GM23338 (cell line): Measurements from ENCODE around the gene ZNF23. TPM values are rescaled to one million over a fixed set of nuclear protein-coding genes. Genes with fewer than 3 reads are reported as not detected.

Experiments
- ATAC-seq: fragments of 200-7000 bp; cut with Tn5 transposase; 3 replicates; pipeline ENCODE4 v1.9.1; 2020
- DNase-seq: peaks from one replicate; pipeline ENCODE4 v3.0.0-alpha.2; 2015; ENCODE audit warnings: low spot score
- H2AFZ ChIP-seq: fragments of 200-600 bp; sonication (generic); 2 replicates; pipeline ENCODE4 v1.8.0; 2016; ENCODE audit warnings: antibody characterized with exemption, mild to moderate bottlenecking, moderate library complexity
- H3F3A ChIP-seq: fragments of 200-600 bp; sonication (generic); replicated peaks from 2 replicates; pipeline ENCODE4 v1.8.0; 2017; ENCODE audit warnings: antibody characterized with exemption, mixed run types, low read depth
- H3K27ac ChIP-seq: fragments of 200-600 bp; sonication (generic); 2 replicates; pipeline ENCODE4 v1.6.1; 2016; ENCODE audit warnings: low read depth
- H3K27me3 ChIP-seq: fragments of 200-600 bp; sonication (generic); 2 replicates; pipeline ENCODE4 v1.8.0; 2016; ENCODE audit warnings: mild to moderate bottlenecking, mixed run types, moderate library complexity; ENCODE audit not compliant: insufficient read depth
- H3K36me3 ChIP-seq: fragments of 200-600 bp; sonication (generic); 2 replicates; pipeline ENCODE4 v1.8.0; 2016; ENCODE audit warnings: mild to moderate bottlenecking; ENCODE audit not compliant: insufficient read depth
- H3K4me1 ChIP-seq: fragments of 200-600 bp; sonication (generic); 2 replicates; pipeline ENCODE4 v1.8.0; 2016; ENCODE audit warnings: mild to moderate bottlenecking, moderate library complexity; ENCODE audit not compliant: insufficient read depth
- H3K4me2 ChIP-seq: fragments of 200-600 bp; sonication (generic); 2 replicates; pipeline ENCODE4 v1.7.1; 2017; ENCODE audit warnings: mixed run types
- H3K4me3 ChIP-seq: fragments of 200-600 bp; sonication (generic); 2 replicates; pipeline ENCODE4 v1.6.1; 2016; ENCODE audit warnings: mixed run types
- H3K79me2 ChIP-seq: fragments of 200-600 bp; sonication (generic); replicated peaks from 2 replicates; pipeline ENCODE4 v1.8.0; 2017; ENCODE audit warnings: mild to moderate bottlenecking; ENCODE audit not compliant: insufficient read depth
- H3K9me2 ChIP-seq: fragments of 200-600 bp; sonication (generic); 2 replicates; pipeline ENCODE4 v1.8.0; 2017; ENCODE audit not compliant: insufficient read depth
- H4K20me1 ChIP-seq: fragments of 200-600 bp; sonication (generic); replicated peaks from 2 replicates; pipeline ENCODE4 v1.8.0; 2017; ENCODE audit warnings: mild to moderate bottlenecking; ENCODE audit not compliant: insufficient read depth
- H3K27ac Mint-ChIP-seq: 2 replicates; pipeline ENCODE4 v1.8.0; 2020; ENCODE audit warnings: inconsistent platforms, mild to moderate bottlenecking, moderate library complexity, mixed read lengths
- H3K27me3 Mint-ChIP-seq: 3 replicates; pipeline ENCODE4 v1.8.0; 2022; ENCODE audit warnings: low read depth, mild to moderate bottlenecking, moderate library complexity, mixed read lengths, inconsistent platforms; ENCODE audit not compliant: insufficient read depth, poor library complexity
- H3K36me3 Mint-ChIP-seq: 3 replicates; pipeline ENCODE4 v1.8.0; 2021; ENCODE audit warnings: low read depth, mild to moderate bottlenecking, inconsistent platforms, moderate library complexity, mixed read lengths
- H3K4me1 Mint-ChIP-seq: 3 replicates; pipeline ENCODE4 v1.8.0; 2020; ENCODE audit warnings: mild to moderate bottlenecking, inconsistent platforms, mixed read lengths
- H3K4me3 Mint-ChIP-seq: 3 replicates; pipeline ENCODE4 v1.8.0; 2021; ENCODE audit warnings: moderate library complexity, mild to moderate bottlenecking, inconsistent platforms, mixed read lengths
- H3K9me3 Mint-ChIP-seq: 3 replicates; pipeline ENCODE4 v1.8.0; 2020; ENCODE audit warnings: moderate library complexity, mild to moderate bottlenecking, inconsistent platforms, mixed read lengths
- CREB1 ChIP-seq: fragments of 250-450 bp; sonication (Bioruptor Pico); IDR thresholded peaks from 2 replicates; pipeline ENCODE4 v1.5.0; 2020; ENCODE audit warnings: low read depth, mild to moderate bottlenecking, moderate library complexity
- CTCF ChIP-seq, 2 experiments: fragments of 200-600 bp in 1 of 2; sonication (generic) in 1 of 2; conservative IDR thresholded peaks; 2 replicates each; pipeline versions ENCODE4 v1.5.1 to v1.6.1; 2016 to 2017; ENCODE audit warnings: antibody characterized with exemption in 2 of 2, low read depth in 2 of 2, mild to moderate bottlenecking in 2 of 2, moderate library complexity in 1 of 2
- ETS1 ChIP-seq: IDR thresholded peaks from 2 replicates; pipeline ENCODE4 v1.6.1; 2016; ENCODE audit warnings: antibody characterized with exemption
- EZH2 ChIP-seq: fragments of 200-600 bp; sonication (generic); IDR thresholded peaks from one replicate; pipeline ENCODE4 v1.8.0; 2017; ENCODE audit warnings: antibody characterized with exemption, mild to moderate bottlenecking, low read depth; ENCODE audit not compliant: unreplicated experiment
- EZH2phosphoT487 ChIP-seq: fragments of 200-600 bp; sonication (generic); IDR thresholded peaks from one replicate; pipeline ENCODE4 v1.8.1; 2018; ENCODE audit warnings: antibody characterized with exemption; ENCODE audit not compliant: unreplicated experiment
- JUNB ChIP-seq: IDR thresholded peaks from one replicate; pipeline ENCODE4 v1.6.1; 2016; ENCODE audit warnings: antibody characterized with exemption; ENCODE audit not compliant: unreplicated experiment
- NANOG ChIP-seq: IDR thresholded peaks from 2 replicates; pipeline ENCODE4 v1.6.1; 2016; ENCODE audit warnings: antibody characterized with exemption, borderline replicate concordance
- POLR2AphosphoS5 ChIP-seq: IDR thresholded peaks from 2 replicates; pipeline ENCODE4 v1.6.1; 2016; ENCODE audit warnings: antibody characterized with exemption, low read depth
- REST ChIP-seq: IDR thresholded peaks from one replicate; pipeline ENCODE4 v1.6.1; 2018; ENCODE audit warnings: antibody characterized with exemption; ENCODE audit not compliant: unreplicated experiment
- STAT1 ChIP-seq: IDR thresholded peaks from one replicate; pipeline ENCODE4 v1.6.1; 2016; ENCODE audit warnings: antibody characterized with exemption; ENCODE audit not compliant: unreplicated experiment
- ZNF114 ChIP-seq: fragments of 250-450 bp; sonication (Bioruptor Pico); IDR thresholded peaks from 2 replicates; pipeline ENCODE4 v1.5.0; 2020; ENCODE audit warnings: mild to moderate bottlenecking, moderate library complexity
- ZNF331 ChIP-seq: fragments of 250-450 bp; sonication (Bioruptor Pico); IDR thresholded peaks from 2 replicates; pipeline ENCODE4 v1.5.0; 2020; ENCODE audit warnings: low read depth, mild to moderate bottlenecking, moderate library complexity
- ZNF462 ChIP-seq: fragments of 250-450 bp; sonication (Bioruptor Pico); IDR thresholded peaks from 2 replicates; pipeline ENCODE4 v1.5.0; 2020; ENCODE audit warnings: mild to moderate bottlenecking, moderate library complexity
- polyA plus RNA-seq: library from polyadenylated mRNA; unstranded; fragments of >200 nt; fragmentation: Nextera tagmentation; extraction: Ambion mirVana; gene quantifications from 2 replicates; pipeline ENCODE4 v1.2.1, GENCODE V29; 2016
- total RNA-seq: library from RNA; depleted of rRNA; stranded (reverse); fragments of >200 nt; shearing (Covaris generic); gene quantifications from 2 replicates; pipeline ENCODE4 v1.2.3, GENCODE V29; 2014

Gene ZNF23
- total and polyA plus RNA-seq, 2 experiments from 2014 or later: 8.4 to 8.8 TPM

GRCh38 chr16:71409011-71409775 is 52.9 kb downstream of the ZNF23 start:
- H3K79me2 ChIP-seq: no peaks in the 10 kb centered on the region

More at GRCh38 chr16:71409011-71409775, 52.9 kb downstream of the ZNF23 start:
- DNase-seq (no peak), ATAC-seq (no peak)
- Mint-ChIP-seq H3K9me3 (peaks cover 17% of the 10 kb centered on the region), H3K27ac (no peak overlapping the region), H3K27me3 (peaks cover 12% of the 10 kb centered on the region), H3K4me1 (peaks cover 9% of the 10 kb centered on the region), H3K4me3 (no peak overlapping the region), H3K36me3 (peaks cover 11% of the 10 kb centered on the region)
- Histone ChIP-seq H3K4me1 (0 out of 2 replicates have a peak, but pooled peaks cover 4% of the 10 kb centered on the region), H3K9me2 (no peaks in the 10 kb centered on the region), H3K4me2 (no peak overlapping the region), H3K4me3 (no peak overlapping the region), H3F3A (no peaks in the 10 kb centered on the region), H4K20me1 (no peaks in the 10 kb centered on the region), H2AFZ (no peak overlapping the region), H3K36me3 (no peaks in the 10 kb centered on the region; the same call in 1 of the 2 replicates), H3K27me3 (no peaks in the 10 kb centered on the region), H3K27ac (no peak overlapping the region)
- TF ChIP-seq EZH2phosphoT487: no peak
- no peak for TF ChIP-seq ETS1
- no peak for TF ChIP-seq JUNB
- no peak for TF ChIP-seq REST
- no peak for TF ChIP-seq NANOG
- TF ChIP-seq ZNF114 (CRISPR knock-in tag): no peak
- no peak for TF ChIP-seq CTCF (conservative IDR thresholded peaks at IDR 0.05; ENCODE audit: low read depth in 2 of 2)
- no peak for TF ChIP-seq STAT1
- TF ChIP-seq CREB1 (CRISPR knock-in tag): no peak
- TF ChIP-seq ZNF462 (CRISPR knock-in tag): no peak
- TF ChIP-seq EZH2: no peak
- no peak for TF ChIP-seq POLR2AphosphoS5
- TF ChIP-seq ZNF331: no peak
